ENCODE data around the gene USH2A. TPM values are rescaled to one million over a fixed set of nuclear protein-coding genes. Genes with fewer than 3 reads are reported as not detected.

USH2A gene
- total RNA-seq, 1 donor: under 0.01 TPM

- TF ChIP-seq CTCF (IDR thresholded peaks at IDR 0.05; ENCODE audit: insufficient read depth, low read depth, low read length): no peak
- DNase-seq (ENCODE audit: low read depth): no peak
These were observed 346.5 kb downstream of the USH2A start for GRCh38 chr1:216076751-216077150.

GRCh38 chr1:216075339-216075738, 347.9 kb downstream of the USH2A start:
- H3K4me3 ChIP-seq (ENCODE audit: low read depth, low read length): no peak overlapping the region
- TF ChIP-seq CTCF (IDR thresholded peaks at IDR 0.05; ENCODE audit: insufficient read depth, low read depth, low read length): no peak
- no peak for DNase-seq (ENCODE audit: low read depth)

More at GRCh38 chr1:216076751-216077150, 346.5 kb downstream of the USH2A start:
- H3K4me3 ChIP-seq (ENCODE audit: low read depth, low read length): no peak overlapping the region

GRCh38 chr1:216073793-216074595, 349.3 kb downstream of the USH2A start:
- no peak for TF ChIP-seq CTCF (IDR thresholded peaks at IDR 0.05; ENCODE audit: insufficient read depth, low read depth, low read length)
- DNase-seq (ENCODE audit: low read depth): no peak
- no peak overlapping the region for H3K4me3 ChIP-seq (ENCODE audit: low read depth, low read length)

GRCh38 chr1:216071262-216071661, 352.0 kb downstream of the USH2A start:
- no peak for DNase-seq (ENCODE audit: low read depth)
- TF ChIP-seq CTCF (IDR thresholded peaks at IDR 0.05; ENCODE audit: insufficient read depth, low read depth, low read length): no peak
- H3K4me3 ChIP-seq (ENCODE audit: low read depth, low read length): no peak overlapping the region

DNA sequence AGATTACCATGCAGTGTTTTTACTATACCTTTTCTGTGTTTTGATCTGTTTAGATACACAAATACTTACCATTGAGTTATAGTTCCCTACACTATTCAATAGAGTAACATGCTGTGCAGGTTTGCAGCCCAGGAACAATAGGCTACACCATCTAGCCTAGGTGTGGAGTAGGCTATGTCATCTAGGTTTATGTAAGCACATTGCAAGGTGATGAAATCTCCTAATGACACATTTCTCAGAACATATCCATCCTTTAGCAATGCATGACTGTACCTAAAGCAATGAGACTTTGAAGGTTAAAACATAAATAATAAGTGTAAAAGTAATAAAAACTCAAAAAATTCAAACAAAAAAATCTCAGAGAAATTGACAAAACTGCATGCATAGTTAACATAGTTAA, 358.6 kb downstream of the USH2A start:
- TF ChIP-seq CTCF (IDR thresholded peaks at IDR 0.05; ENCODE audit: insufficient read depth, low read depth, low read length): no peak
- no peak overlapping the region for H3K4me3 ChIP-seq (ENCODE audit: low read depth, low read length)
- no peak for DNase-seq (ENCODE audit: low read depth)

GRCh38 chr1:216057947-216058346, 365.3 kb downstream of the USH2A start:
- no peak for DNase-seq (ENCODE audit: low read depth)
- TF ChIP-seq CTCF (IDR thresholded peaks at IDR 0.05; ENCODE audit: insufficient read depth, low read depth, low read length): no peak
- H3K4me3 ChIP-seq (ENCODE audit: low read depth, low read length): no peak overlapping the region

DNA sequence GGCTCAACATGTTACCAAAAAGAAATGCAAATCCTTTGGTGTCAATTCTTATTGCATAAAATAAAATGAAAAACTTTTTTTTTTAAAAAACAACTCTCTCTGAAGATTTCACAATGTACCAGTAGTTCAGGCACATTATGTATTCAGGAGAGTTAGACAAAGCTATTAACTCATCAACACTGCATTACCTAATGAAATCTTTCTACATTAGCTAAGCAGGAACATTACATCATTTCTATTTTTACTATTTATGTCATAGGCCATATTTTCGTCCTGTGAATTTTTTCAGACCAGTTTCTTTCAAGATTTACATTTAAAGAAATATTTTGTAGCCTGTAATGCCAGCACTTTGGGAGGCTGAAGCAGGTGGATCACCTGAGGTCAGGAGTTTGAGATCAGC, 366.2 kb downstream of the USH2A start:
- no peak overlapping the region for H3K4me3 ChIP-seq (ENCODE audit: low read depth, low read length)
- no peak for TF ChIP-seq CTCF (IDR thresholded peaks at IDR 0.05; ENCODE audit: insufficient read depth, low read depth, low read length)
- no peak for DNase-seq (ENCODE audit: low read depth)
